HG03060 (cell line): ENCODE data around the gene RAB8A.

ENCODE experiments used
- ATAC-seq: cut with Tn5 transposase; IDR thresholded peaks from one replicate; pipeline ENCODE4 v1.9.1; 2021; ENCODE audit warnings: low read depth, moderate number of reproducible peaks; ENCODE audit not compliant: unreplicated experiment

RAB8A gene

DNA sequence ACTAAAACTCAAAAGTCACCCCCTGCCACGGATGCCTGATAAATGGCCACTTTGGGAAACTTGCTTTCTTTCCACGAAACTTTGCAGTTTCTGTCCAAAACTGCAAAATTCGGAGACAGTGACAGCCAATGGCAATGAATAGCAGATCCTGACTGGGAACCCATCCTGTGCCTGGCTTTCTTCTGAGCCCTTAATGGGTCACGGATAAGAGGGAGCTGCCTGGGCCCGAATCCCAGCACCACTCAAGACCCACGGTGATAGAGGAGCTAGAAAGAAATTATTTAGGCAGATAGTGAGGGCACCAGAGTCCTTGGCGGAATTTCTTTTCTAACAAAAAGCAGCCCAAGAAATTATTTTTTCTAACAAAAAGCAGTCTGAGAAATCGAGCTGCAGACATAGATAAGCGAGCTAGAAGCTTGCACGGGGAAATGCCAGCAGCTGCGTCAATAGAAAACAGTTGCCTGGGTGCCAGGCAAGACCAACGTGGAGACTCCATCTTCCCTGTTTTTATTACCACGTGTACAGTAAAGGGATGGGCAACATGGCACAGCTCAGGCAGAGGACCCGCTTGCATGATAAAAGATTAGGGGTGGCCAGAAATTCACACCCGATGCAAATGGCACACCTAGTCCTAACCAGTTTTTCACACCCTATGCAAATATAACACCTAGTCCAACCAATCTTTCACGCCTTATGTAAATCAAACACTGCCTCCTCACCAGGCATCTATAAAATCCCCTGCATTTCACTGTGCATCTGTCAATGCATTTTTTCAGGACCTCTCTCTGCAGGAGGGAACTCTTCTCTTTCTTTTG, 24.7 kb downstream of the RAB8A start:
- no peak for ATAC-seq

GRCh38 chr19:16139752-16140151, 28.1 kb downstream of the RAB8A start:
- ATAC-seq: no peak

DNA sequence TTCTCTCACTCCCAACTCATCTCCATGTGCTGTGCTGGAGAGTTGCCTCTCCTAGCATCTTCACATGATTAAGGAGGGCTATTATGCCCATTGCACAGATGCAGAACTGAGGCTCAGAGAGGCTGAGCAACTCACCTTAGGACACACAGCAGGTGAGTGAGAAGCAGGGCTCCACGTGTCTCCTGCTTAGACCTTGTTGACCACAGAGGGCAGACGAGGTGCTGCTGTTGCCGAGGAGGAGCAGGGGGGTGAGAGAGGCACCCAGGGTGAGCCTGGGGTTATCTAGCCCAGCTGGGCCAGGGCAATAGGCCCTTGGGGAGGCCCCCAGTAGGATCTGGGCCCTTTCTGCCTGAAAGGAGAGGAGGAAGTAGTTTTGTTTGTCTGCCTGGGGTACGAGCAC, 29.4 kb downstream of the RAB8A start:
- ATAC-seq: no peak

- ATAC-seq: no peak
These were observed 30.4 kb downstream of the RAB8A start for GRCh38 chr19:16142032-16142580.

DNA sequence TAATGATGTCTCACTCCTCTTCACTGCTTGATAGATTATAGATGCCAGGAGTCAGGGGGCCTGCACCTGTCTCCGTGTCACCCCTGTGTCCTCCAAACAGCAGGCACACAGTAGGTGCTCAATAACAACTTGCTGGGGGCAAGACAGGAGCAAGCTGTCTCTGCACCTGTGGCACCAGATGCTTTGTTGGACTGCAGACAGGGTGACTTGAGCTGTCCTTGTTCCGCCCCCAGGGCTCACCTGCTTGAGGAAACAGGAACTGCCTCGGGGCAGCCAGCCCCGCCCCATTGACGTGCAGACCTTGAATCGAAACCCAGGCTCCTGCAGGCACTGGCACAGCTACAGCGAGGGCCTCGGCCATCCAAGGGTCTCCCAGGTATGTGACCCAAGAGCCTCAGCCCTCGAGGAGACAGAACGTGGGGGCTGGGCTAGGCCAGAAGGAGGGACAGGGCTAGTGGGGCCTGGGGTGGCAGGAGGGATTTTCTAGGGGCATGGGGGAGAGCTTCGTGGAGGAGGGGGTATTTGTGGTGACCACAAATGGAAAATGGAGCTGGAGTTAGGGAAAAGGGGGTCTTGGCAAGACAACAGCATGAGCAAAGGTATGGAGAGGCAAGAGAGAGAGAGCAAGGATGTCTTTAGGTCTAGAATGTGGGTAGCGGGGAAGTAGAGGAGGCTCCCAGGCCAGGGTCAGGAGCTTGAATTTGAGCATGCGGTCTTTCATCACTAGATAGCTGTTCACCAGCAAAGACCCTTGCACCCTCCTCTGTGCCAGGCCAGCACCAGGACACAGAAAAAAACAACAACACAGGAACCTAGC, 31.9 kb downstream of the RAB8A start, which contains the start of gene HSH2D:
Gene HSH2D, plus strand, starts transcription at position 287 of the 817 bp plus-strand sequence. CDS start 5,066 bp downstream, outside the sequence.
- no peak for ATAC-seq

DNA sequence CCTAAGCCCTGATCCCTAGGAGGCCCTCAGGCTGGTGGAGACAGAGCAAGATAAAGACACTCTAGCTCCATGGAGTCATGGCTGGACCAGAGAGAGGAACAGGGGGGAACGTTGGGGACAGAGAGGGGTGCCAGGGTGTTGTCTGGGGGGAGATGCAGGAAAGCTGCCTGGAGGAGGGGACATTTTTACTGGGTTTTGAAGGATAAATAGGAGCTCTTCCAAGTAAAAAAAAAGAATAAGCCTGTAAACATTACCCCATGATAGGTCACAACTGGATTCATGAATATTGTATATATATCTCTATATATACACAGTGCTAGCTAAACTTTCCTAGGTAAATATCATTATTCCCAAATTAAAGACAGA, 32.5 kb downstream of the RAB8A start:
- ATAC-seq: no peak

- no peak for ATAC-seq
These were observed 34.4 kb downstream of the RAB8A start for GRCh38 chr19:16146112-16146511.

GRCh38 chr19:16148443-16149229, 36.9 kb downstream of the RAB8A start:
- no peak for ATAC-seq

DNA sequence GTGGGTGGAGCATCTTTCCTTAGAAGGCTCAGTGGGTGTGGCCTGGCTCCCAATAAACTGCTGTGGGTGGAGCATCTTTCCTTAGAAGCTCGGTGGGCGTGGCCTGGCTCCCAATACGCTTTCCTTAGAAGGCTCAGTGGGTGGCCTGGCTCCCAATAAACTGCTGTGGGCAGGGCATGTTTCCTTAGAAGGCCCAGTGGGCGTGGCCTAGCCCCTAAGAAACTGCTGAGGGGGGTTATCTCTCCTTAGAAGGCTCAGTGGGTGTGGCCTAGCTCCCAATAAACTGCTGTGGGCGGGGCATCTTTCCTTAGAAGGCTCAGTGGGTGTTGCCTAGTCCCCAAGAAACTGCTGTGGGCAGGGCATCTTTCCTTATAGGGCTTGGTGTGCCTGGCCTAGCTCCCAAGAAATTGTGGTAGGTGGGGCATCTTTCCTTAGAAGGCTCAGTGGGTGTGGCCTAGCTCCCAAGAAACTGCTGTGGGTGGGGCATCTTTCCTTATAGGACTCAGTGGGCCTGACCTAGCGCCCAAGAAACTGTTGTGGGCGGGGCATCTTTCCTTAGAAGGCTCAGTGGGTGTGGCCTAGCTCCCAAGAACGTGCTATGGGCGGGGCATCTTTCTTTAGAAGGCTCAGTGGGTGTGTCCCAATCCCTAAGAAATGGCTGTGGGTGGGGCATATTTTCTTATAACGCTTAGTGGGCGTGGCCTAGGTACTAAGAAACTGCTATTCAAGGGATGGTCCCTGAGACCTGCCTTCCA, 42.1 kb downstream of the RAB8A start:
- ATAC-seq: no peak

GRCh38 chr19:16154557-16154956, 42.9 kb downstream of the RAB8A start:
- ATAC-seq: no peak

DNA sequence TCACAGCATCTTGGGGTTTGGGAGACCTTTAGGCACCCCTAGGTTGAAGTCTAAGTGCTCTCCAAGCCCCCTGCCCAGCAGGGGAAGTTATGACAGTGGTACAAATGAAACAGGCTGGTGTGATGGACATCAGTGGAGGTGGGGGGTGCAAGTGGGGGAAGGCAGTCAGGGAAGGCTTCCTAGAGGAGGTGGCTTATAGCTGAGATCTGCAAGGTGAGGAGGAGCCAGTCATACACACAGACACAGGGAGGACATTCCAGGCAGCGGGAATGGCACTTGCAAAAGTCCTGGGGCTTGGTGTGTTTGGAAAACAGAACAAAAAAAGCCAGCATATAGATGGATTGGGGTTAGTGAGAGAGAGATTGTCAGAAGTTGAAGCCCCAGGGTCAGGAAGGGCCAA, 43.4 kb downstream of the RAB8A start:
- no peak for ATAC-seq

GRCh38 chr19:16156904-16157303, 45.2 kb downstream of the RAB8A start:
- no peak for ATAC-seq

GRCh38 chr19:16157601-16158000, 45.9 kb downstream of the RAB8A start:
- no peak for ATAC-seq

- no peak for ATAC-seq
These were observed 48.0 kb downstream of the RAB8A start for GRCh38 chr19:16159655-16160054.

DNA sequence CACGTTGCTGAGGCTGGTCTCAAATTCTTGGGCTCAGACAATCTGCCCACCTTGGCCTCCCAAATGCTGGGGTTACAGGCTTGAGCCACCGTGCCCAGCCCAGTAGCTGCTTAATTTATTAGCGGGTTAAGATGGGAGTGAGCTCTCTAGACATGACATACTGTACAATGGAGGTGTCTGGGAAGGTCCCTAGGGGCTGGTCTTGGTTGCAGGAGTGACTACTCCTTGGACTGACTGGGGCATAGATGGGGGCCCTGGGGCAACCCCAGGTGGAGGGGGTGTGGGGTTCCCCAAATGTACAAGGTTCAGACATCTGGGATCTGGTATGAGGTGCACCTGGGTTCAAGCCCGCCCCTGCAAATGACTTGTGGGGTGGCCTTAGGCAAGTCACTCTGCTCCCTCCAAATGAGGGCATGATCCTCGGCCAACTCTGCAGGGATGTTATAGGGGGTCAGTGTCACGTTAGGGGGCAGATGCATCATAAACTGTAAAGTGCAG, 48.8 kb downstream of the RAB8A start:
- no peak for ATAC-seq

DNA sequence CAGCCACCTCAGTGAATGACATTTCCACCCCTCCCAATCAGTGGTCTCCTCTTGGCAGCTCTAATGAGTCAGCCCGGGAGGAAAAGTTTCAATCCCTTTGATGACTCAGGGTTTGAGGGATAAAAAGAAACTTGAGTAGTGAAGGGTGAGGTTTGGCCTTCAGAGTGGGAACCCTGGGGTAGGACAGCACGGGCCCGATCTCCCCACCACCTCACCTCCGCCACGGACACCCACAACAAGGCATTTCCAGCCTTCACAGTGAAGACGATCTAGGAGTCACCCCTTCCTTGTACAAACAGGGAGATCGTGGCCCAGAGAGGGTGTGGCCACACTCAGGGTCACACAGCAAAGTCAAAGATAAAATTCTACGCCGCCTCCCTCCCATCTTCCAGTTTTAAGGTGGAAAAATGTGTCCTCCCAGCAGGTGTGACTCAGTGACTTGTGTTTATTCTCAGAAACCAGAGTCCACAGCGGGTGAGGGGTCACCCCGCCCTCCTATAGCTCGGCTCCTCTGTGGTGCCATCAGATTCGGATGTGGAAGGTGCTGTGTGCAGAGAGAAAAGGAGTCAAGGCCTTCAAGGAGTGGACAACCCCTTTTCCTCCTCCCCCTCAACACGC, 49.4 kb downstream of the RAB8A start:
- no peak for ATAC-seq

DNA sequence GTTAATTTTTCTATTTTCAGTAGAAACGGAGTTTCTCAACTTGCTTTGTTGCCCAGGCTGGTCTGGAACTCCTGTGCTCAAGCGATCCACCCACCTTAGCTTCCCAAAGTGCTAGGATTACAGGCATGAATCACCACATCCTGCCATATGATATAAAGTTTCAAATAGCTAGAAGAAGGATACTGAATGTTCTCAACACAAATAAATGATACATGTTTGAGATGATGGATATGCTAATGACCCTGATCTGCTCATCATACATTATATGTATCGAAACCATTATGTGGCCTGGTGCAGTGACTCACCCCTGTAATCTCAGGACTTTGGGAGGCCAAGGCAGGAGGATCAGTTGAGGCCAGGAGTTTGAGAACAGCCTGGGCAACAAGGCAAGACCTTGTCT, 50.2 kb downstream of the RAB8A start:
- no peak for ATAC-seq

- no peak for ATAC-seq
These were observed 52.7 kb downstream of the RAB8A start for GRCh38 chr19:16164222-16164890.

DNA sequence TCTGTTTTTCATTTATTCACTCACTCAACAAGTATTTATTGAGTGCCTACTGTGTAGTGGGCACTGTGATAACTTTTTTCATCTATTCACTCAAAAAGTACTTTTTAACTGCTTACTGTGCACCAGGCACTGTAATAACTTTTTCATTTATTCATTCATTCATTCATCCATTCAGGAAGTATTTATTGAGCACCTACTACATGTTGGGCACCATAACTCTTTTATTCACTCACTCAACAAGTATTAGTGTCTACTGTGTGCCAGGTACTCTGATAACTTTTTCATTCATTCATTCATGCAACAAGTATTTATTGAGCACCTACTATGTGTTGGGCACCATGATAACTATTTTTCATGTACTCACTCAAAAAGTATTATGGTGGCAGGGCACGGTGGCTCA, 54.7 kb downstream of the RAB8A start:
- no peak for ATAC-seq
